Smooth muscle cell (in vitro differentiated cells): ENCODE results near the gene BSPRY. TPM values are rescaled to one million over a fixed set of nuclear protein-coding genes. Genes with fewer than 3 reads are reported as not detected.
A peak's percentile ranks its signal among the peaks of the same experiment; 100 is the strongest.

Experiments
- DNase-seq: peaks from one replicate; lab custom pipeline; 2025; ENCODE audit not compliant: unreplicated experiment; lab: John Stamatoyannopoulos, UW
- H2AFZ ChIP-seq: fragments of 200-600 bp; sonication (generic); 2 replicates; pipeline ENCODE4 v1.6.0; 2016; ENCODE audit warnings: antibody characterized with exemption, low read depth, mild to moderate bottlenecking
- H3F3A ChIP-seq: fragments of 200-600 bp; sonication (generic); 2 replicates; pipeline ENCODE4 v1.6.0; 2017; ENCODE audit warnings: antibody characterized with exemption, low read depth
- H3K27ac ChIP-seq: fragments of 200-600 bp; sonication (generic); 2 replicates; pipeline ENCODE4 v1.5.1; 2016; ENCODE audit warnings: low read depth, mild to moderate bottlenecking
- H3K27me3 ChIP-seq: fragments of 200-600 bp; sonication (generic); 2 replicates; pipeline ENCODE4 v1.6.1; 2016; ENCODE audit warnings: low read depth, mild to moderate bottlenecking
- H3K36me3 ChIP-seq: fragments of 200-600 bp; sonication (generic); 2 replicates; pipeline ENCODE4 v1.5.1; 2016; ENCODE audit warnings: low read depth
- H3K4me1 ChIP-seq: fragments of 200-600 bp; sonication (generic); 2 replicates; pipeline ENCODE4 v1.5.1; 2016; ENCODE audit warnings: low read depth
- H3K4me2 ChIP-seq: fragments of 200-600 bp; sonication (generic); 2 replicates; pipeline ENCODE4 v1.6.0; 2016; ENCODE audit warnings: mild to moderate bottlenecking
- H3K4me3 ChIP-seq: fragments of 200-600 bp; sonication (generic); 2 replicates; pipeline ENCODE4 v1.5.1; 2016; ENCODE audit warnings: mild to moderate bottlenecking
- H3K79me2 ChIP-seq: fragments of 200-600 bp; sonication (generic); 2 replicates; pipeline ENCODE4 v1.6.0; 2016; ENCODE audit warnings: low read depth, mild to moderate bottlenecking
- H3K9ac ChIP-seq: fragments of 200-600 bp; sonication (generic); 2 replicates; pipeline ENCODE4 v1.6.0; 2016; ENCODE audit warnings: low read depth
- H3K9me3 ChIP-seq: fragments of 200-600 bp; sonication (generic); replicated peaks from 2 replicates; pipeline ENCODE4 v1.5.1; 2016; ENCODE audit warnings: low read depth
- H4K20me1 ChIP-seq: fragments of 200-600 bp; sonication (generic); 2 replicates; pipeline ENCODE4 v1.6.0; 2016; ENCODE audit warnings: low read depth
- WGBS: methylation state at CpG from one replicate; pipeline ENCODE4 v1.1.7; 2016; ENCODE audit warnings: low lambda C conversion rate; 5-methylcytosine and 5-hydroxymethylcytosine counted together
- polyA plus RNA-seq: library from polyadenylated mRNA; unstranded; fragments of >200 nt; fragmentation: Nextera tagmentation; extraction: Ambion mirVana; gene quantifications from 2 replicates; pipeline ENCODE4 v1.2.1, GENCODE V29; 2016
- total RNA-seq: library from RNA; depleted of rRNA; stranded (reverse); fragments of >200 nt; gene quantifications from 2 replicates; pipeline ENCODE4 v1.2.3, GENCODE V29; 2014
- TF ChIP-seq, protein P1 (sequence below): fragments of 200-600 bp; sonication (generic); IDR thresholded peaks from 2 replicates; pipeline ENCODE4 v1.5.1; 2017; ENCODE audit warnings: borderline replicate concordance, mild to moderate bottlenecking, antibody characterized with exemption; ENCODE audit not compliant: insufficient read depth, poor library complexity, severe bottlenecking

Gene BSPRY
- total and polyA plus RNA-seq, 2 experiments from 2014 or later = 0.27 to 0.36 TPM

GRCh38 chr9:113349066-113349444 lies 286 bp upstream of the BSPRY start:
- Histone ChIP-seq H3K4me3 (peak overlapping the region; percentile 49), H3K36me3 (no peaks in the 10 kb centered on the region), H3K27ac (no peak overlapping the region), H3K9ac (no peak overlapping the region), H3F3A (peaks cover 5% of the 10 kb centered on the region), H3K4me2 (peak overlapping the region; percentile 86), H2AFZ (no peak overlapping the region), H3K27me3 (peaks cover 35% of the 10 kb centered on the region), H4K20me1 (no peaks in the 10 kb centered on the region), H3K79me2 (no peaks in the 10 kb centered on the region), H3K4me1 (no peaks in the 10 kb centered on the region), H3K9me3 (no peaks in the 10 kb centered on the region)
- TF ChIP-seq, protein P1, sequence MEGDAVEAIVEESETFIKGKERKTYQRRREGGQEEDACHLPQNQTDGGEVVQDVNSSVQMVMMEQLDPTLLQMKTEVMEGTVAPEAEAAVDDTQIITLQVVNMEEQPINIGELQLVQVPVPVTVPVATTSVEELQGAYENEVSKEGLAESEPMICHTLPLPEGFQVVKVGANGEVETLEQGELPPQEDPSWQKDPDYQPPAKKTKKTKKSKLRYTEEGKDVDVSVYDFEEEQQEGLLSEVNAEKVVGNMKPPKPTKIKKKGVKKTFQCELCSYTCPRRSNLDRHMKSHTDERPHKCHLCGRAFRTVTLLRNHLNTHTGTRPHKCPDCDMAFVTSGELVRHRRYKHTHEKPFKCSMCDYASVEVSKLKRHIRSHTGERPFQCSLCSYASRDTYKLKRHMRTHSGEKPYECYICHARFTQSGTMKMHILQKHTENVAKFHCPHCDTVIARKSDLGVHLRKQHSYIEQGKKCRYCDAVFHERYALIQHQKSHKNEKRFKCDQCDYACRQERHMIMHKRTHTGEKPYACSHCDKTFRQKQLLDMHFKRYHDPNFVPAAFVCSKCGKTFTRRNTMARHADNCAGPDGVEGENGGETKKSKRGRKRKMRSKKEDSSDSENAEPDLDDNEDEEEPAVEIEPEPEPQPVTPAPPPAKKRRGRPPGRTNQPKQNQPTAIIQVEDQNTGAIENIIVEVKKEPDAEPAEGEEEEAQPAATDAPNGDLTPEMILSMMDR = no peak
- no peak for DNase-seq
- 14% methylated on average over 13 of the region's 13 CpGs for WGBS

DNA sequence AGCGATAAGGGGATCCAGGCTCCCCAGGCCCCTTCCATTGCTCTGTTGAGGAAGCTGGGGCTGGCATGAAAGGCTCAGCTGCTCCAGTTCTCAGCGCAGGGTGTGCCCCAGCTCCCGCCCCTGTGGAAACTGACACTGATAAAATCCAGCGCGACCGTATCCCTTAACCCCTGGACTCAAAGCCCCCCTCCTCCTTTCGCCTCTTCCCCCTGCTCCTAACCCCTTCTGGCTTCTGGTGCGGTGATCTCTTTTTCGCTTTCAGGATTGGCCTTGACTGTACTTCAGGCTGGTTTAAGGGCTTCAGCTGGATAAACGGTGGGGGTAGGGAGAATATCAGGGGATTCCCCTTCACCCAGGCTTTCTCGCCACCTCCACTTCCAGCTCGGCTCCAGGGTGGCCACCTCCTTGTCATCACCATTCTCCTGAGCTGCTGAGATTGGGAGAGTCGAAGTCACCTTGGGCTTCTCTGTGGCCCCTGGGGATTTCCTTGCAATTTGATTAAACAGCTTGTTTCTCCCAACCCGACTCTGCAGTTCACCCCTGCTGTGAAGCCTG lies 843 bp downstream of the BSPRY start:
- H2AFZ ChIP-seq = no peak overlapping the region
- no peaks in the 10 kb centered on the region for H3K79me2 ChIP-seq
- no peaks in the 10 kb centered on the region for H4K20me1 ChIP-seq
- DNase-seq = no peak
- H3F3A ChIP-seq = peaks cover 5% of the 10 kb centered on the region
- H3K9me3 ChIP-seq = no peaks in the 10 kb centered on the region
- H3K4me1 ChIP-seq = no peaks in the 10 kb centered on the region
- TF ChIP-seq, protein P1 = no peak
- H3K36me3 ChIP-seq = no peaks in the 10 kb centered on the region
- 32% methylated on average over 14 of the region's 14 CpGs for WGBS
- H3K27ac ChIP-seq = no peak overlapping the region
- H3K27me3 ChIP-seq = peaks cover 35% of the 10 kb centered on the region
- H3K4me3 ChIP-seq = peak overlapping the region; percentile 49
- no peak overlapping the region for H3K9ac ChIP-seq
- peak overlapping the region; percentile 86 for H3K4me2 ChIP-seq

DNA sequence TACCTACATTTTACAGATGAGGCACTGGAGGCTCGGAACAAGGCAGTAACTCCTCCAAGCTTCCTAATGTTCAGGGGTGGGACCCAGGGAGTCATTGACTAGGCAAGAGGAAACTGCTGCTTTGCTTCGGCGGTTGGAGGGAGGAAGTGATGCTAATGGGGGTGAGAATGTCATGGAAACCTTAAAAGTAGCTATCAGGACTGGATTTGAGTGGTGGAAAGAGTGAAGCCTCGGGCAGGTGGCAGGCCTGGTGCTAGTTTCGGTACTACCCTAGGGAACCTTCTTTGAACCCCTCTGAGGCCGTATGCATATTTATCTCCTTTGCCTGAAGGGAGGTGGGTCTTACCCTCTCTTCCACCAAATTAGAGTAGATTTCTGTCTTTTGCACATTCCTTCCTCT lies 1.6 kb downstream of the BSPRY start:
- TF ChIP-seq, protein P1 = no peak
- 65% methylated on average over 6 of the region's 6 CpGs for WGBS
- H3K27me3 ChIP-seq = peaks cover 35% of the 10 kb centered on the region

DNA sequence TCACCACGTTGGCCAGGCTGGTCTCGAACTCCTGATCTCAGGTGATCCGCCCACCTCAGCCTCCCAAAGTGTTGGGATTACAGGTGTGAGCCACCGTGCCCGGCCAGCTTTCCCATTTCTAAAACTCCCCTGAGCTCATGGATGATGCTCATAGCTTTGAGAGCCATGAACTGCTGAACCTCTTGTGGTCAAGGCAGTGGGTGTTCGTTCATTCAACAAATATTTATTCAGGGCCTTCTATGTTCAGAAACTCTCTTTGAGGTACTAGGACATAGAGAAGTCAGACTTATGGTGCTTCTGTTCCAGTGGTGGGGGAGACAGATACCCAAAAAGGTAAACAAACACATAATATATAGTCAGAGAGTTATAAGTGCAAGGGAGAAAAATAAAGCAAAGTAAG lies 2.7 kb downstream of the BSPRY start:
- TF ChIP-seq, protein P1 = no peak
- WGBS = 86% methylated on average over 6 of the region's 6 CpGs
- H3F3A ChIP-seq = no peaks in the 10 kb centered on the region
- peaks cover 35% of the 10 kb centered on the region for H3K27me3 ChIP-seq
- no peak overlapping the region for H2AFZ ChIP-seq
- no peaks in the 10 kb centered on the region for H3K9me3 ChIP-seq
- H3K36me3 ChIP-seq = no peaks in the 10 kb centered on the region
- H3K4me2 ChIP-seq = no peak overlapping the region
- no peaks in the 10 kb centered on the region for H3K79me2 ChIP-seq
- no peaks in the 10 kb centered on the region for H4K20me1 ChIP-seq
- DNase-seq = no peak
- H3K9ac ChIP-seq = no peak overlapping the region
- H3K4me1 ChIP-seq = no peaks in the 10 kb centered on the region
- no peak overlapping the region for H3K4me3 ChIP-seq
- H3K27ac ChIP-seq = no peak overlapping the region

More for the DNA sequence above, 1.6 kb downstream of the BSPRY start:
- Histone ChIP-seq H3K36me3 (no peaks in the 10 kb centered on the region), H3K79me2 (no peaks in the 10 kb centered on the region), H3K27ac (no peak overlapping the region), H3K4me3 (no peak overlapping the region), H3K9ac (no peak overlapping the region), H3K9me3 (no peaks in the 10 kb centered on the region), H4K20me1 (no peaks in the 10 kb centered on the region), H3K4me1 (no peaks in the 10 kb centered on the region), H3K4me2 (no peak overlapping the region), H3F3A (no peaks in the 10 kb centered on the region), H2AFZ (no peak overlapping the region)
- DNase-seq = no peak
